Dermis microvascular lymphatic vessel endothelial cell (primary cell): Measurements from ENCODE around the gene CD2AP. TPM values are rescaled to one million over a fixed set of nuclear protein-coding genes. Genes with fewer than 3 reads are reported as not detected.
A peak's percentile ranks its signal among the peaks of the same experiment; 100 is the strongest.
"Not testable (repeated sequence)": the region's sequence is repeated elsewhere in the genome, so short reads cannot be mapped to it uniquely, and the experiment has no call there.

Experiments
- DNase-seq, 2 donors: peaks; one replicate each; pipeline versions ENCODE4 v3.0.0 to v3.0.0-alpha.2; 2010; ENCODE audit warnings: low read depth in 2 of 2
- total RNA-seq: library from RNA; depleted of rRNA; stranded (reverse); fragments of >200 nt; gene quantifications from 2 replicates; pipeline ENCODE4 v1.2.1, GENCODE V29; 2014

The CD2AP gene
- total RNA-seq, 1 donor from 2014 or later, result 19.8 TPM

- DNase-seq, result peak in 1 of 2 donors; percentile 14
These were observed 156.8 kb downstream of the CD2AP start for GRCh38 chr6:47634210-47635047.

GRCh38 chr6:47646689-47647088 lies 169.1 kb downstream of the CD2AP start:
- DNase-seq, result no peak

GRCh38 chr6:47647188-47647587 lies 169.6 kb downstream of the CD2AP start:
- DNase-seq, result no peak

GRCh38 chr6:47647626-47648025 lies 170.0 kb downstream of the CD2AP start:
- not testable (repeated sequence) for DNase-seq

GRCh38 chr6:47648031-47648430 lies 170.4 kb downstream of the CD2AP start:
- no peak for DNase-seq

- no peak for DNase-seq
These were observed 173.2 kb downstream of the CD2AP start for GRCh38 chr6:47650553-47651432.

- peak; percentile 76 to 83 for DNase-seq
These were observed 173.9 kb downstream of the CD2AP start for GRCh38 chr6:47651505-47651944.

GRCh38 chr6:47653706-47654105 lies 176.1 kb downstream of the CD2AP start:
- no peak for DNase-seq

- DNase-seq, result no peak
These were observed 176.7 kb downstream of the CD2AP start for GRCh38 chr6:47654255-47654654.

- DNase-seq, result peak in 1 of 2 donors; percentile 37
These were observed 178.4 kb downstream of the CD2AP start for GRCh38 chr6:47655719-47656595.

GRCh38 chr6:47661960-47662359 lies 184.4 kb downstream of the CD2AP start:
- no peak for DNase-seq

- DNase-seq, result no peak
These were observed 186.1 kb downstream of the CD2AP start for GRCh38 chr6:47663462-47664216.

- DNase-seq, result no peak
These were observed 187.5 kb downstream of the CD2AP start for GRCh38 chr6:47665112-47665511.

- no peak for DNase-seq
These were observed 192.3 kb downstream of the CD2AP start for GRCh38 chr6:47669684-47670513.

- DNase-seq, result no peak
These were observed 193.3 kb downstream of the CD2AP start for GRCh38 chr6:47670851-47671250.

- no peak for DNase-seq
These were observed 194.2 kb downstream of the CD2AP start for GRCh38 chr6:47671777-47672176.

- DNase-seq, result no peak
These were observed 195.2 kb downstream of the CD2AP start for GRCh38 chr6:47672816-47673215.

- no peak for DNase-seq
These were observed 197.1 kb downstream of the CD2AP start for GRCh38 chr6:47674673-47675072.
